AG04449 (cell line): ENCODE data around the gene SLC25A19.

ENCODE experiments used
- CTCF ChIA-PET: fragments of 350-600 bp; formaldehyde crosslinking; extraction: SDS; loops from one replicate; lab custom pipeline; 2021; ENCODE audit warnings: antibody characterized with exemption; lab: Yijun Ruan, JAX
- POLR2A ChIA-PET: fragments of 400-600, 350-600 bp; formaldehyde crosslinking; extraction: SDS; loops from one replicate; lab custom pipeline; 2020; ENCODE audit warnings: antibody characterized with exemption, inconsistent platforms; lab: Yijun Ruan, JAX
- DNase-seq: peaks from one replicate; pipeline ENCODE4 v3.0.0-alpha.2; 2010; ENCODE audit warnings: low read depth, low spot score
- H3K4me3 ChIP-seq: 2 replicates; pipeline ENCODE4 v1.5.1; 2011; ENCODE audit warnings: low read depth, mild to moderate bottlenecking, control low read depth, low read length
- CTCF ChIP-seq: IDR thresholded peaks from one replicate; pipeline ENCODE4 v1.5.1; 2011; ENCODE audit warnings: mild to moderate bottlenecking, moderate library complexity, low read length, control low read depth, inconsistent platforms; ENCODE audit not compliant: insufficient read depth; ENCODE audit errors: missing control alignments

Gene SLC25A19

GRCh38 chr17:75318615-75319222, 29.5 kb upstream of the SLC25A19 start:
- ChIA-PET CTCF (interaction anchor here (1.5 to 11.5 kb wide), 4 partner anchors 12 to 94 kb away, joined by 4 to 148 read pairs (median 39); no protein-coding TSS in a partner anchor), POLR2A (no interaction called here)
- no peak overlapping the region for H3K4me3 ChIP-seq
- TF ChIP-seq CTCF = no peak
- no peak for DNase-seq

GRCh38 chr17:75318211-75318610, 29.0 kb upstream of the SLC25A19 start:
- TF ChIP-seq CTCF = no peak
- CTCF ChIA-PET = interaction anchor here (1.6 to 11.5 kb wide), 2 partner anchors 48 to 82 kb away, joined by 4 to 148 read pairs; no protein-coding TSS in a partner anchor
- POLR2A ChIA-PET = no interaction called here
- no peak for DNase-seq
- no peak overlapping the region for H3K4me3 ChIP-seq

GRCh38 chr17:75317671-75318070, 28.4 kb upstream of the SLC25A19 start:
- TF ChIP-seq CTCF = no peak
- POLR2A ChIA-PET = no interaction called here
- no peak for DNase-seq
- no peak overlapping the region for H3K4me3 ChIP-seq
- CTCF ChIA-PET = interaction anchor here (0.8 to 11.5 kb wide), 4 partner anchors 47 to 95 kb away, joined by 4 to 148 read pairs (median 4); partner anchors contain the start of gene MIF4GD

- no peak for TF ChIP-seq CTCF
- POLR2A ChIA-PET = interaction anchor here (0.7 kb wide), 2 partner anchors 45 to 444 kb away, joined by 3 read pairs; no protein-coding TSS in a partner anchor
- CTCF ChIA-PET = interaction anchor here (1.0 to 11.5 kb wide), 6 partner anchors 9 to 432 kb away, joined by 3 to 148 read pairs (median 4); partner anchors contain the start of gene SLC25A19
- no peak for DNase-seq
- H3K4me3 ChIP-seq = no peak overlapping the region
These were observed 27.0 kb upstream of the SLC25A19 start for GRCh38 chr17:75316253-75316652.

- ChIA-PET POLR2A (no interaction called here), CTCF (interaction anchor here (1.0 to 11.5 kb wide), 6 partner anchors 9 to 432 kb away, joined by 3 to 148 read pairs (median 4); partner anchors contain the start of gene SLC25A19)
- no peak for TF ChIP-seq CTCF
- no peak for DNase-seq
- no peak overlapping the region for H3K4me3 ChIP-seq
These were observed 26.5 kb upstream of the SLC25A19 start for GRCh38 chr17:75315541-75316243.
